Measurements from ENCODE around the gene C6orf120.

The C6orf120 gene

GRCh38 chr6:169710009-169710408 is 8.1 kb downstream of the C6orf120 start:
- no peak for TF ChIP-seq CTCF (IDR thresholded peaks at IDR 0.05; ENCODE audit: insufficient read depth, low read depth, low read length, missing control alignments)
- no peak for DNase-seq (ENCODE audit: low read depth)
- no peak overlapping the region for H3K4me3 ChIP-seq (ENCODE audit: low read length)

DNA sequence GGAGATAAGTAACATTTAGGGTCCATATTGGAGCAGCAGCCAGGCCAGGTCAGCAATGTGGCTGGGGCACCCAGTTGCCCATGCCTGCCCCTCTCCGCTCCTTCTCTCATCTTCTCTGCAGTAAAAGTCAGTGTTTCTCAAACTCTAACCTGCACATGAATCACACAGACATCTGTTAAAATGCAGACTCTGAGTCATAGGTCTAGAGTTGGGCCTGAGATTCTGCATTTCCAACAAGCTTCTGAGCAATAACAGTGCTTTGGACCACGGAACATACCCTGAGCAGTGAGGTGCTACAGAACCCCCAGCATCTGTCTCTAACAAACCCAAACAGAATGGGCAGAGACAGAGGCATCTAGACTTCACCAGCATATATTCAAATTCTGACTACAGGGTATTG is 12.3 kb downstream of the C6orf120 start:
- TF ChIP-seq CTCF (IDR thresholded peaks at IDR 0.05; ENCODE audit: insufficient read depth, low read depth, low read length, missing control alignments), result no peak
- DNase-seq (ENCODE audit: low read depth), result no peak
- no peak overlapping the region for H3K4me3 ChIP-seq (ENCODE audit: low read length)

- TF ChIP-seq CTCF (IDR thresholded peaks at IDR 0.05; ENCODE audit: insufficient read depth, low read depth, low read length, missing control alignments), result no peak
- no peak overlapping the region for H3K4me3 ChIP-seq (ENCODE audit: low read length)
- no peak for DNase-seq (ENCODE audit: low read depth)
These were observed 12.7 kb downstream of the C6orf120 start for GRCh38 chr6:169714595-169714994.

- DNase-seq (ENCODE audit: low read depth), result no peak
- no peak for TF ChIP-seq CTCF (IDR thresholded peaks at IDR 0.05; ENCODE audit: insufficient read depth, low read depth, low read length, missing control alignments)
- no peak overlapping the region for H3K4me3 ChIP-seq (ENCODE audit: low read length)
These were observed 17.2 kb downstream of the C6orf120 start for GRCh38 chr6:169719117-169719516.

- DNase-seq (ENCODE audit: low read depth), result no peak
- H3K4me3 ChIP-seq (ENCODE audit: low read length), result no peak overlapping the region
- peak; percentile 24 for TF ChIP-seq CTCF (IDR thresholded peaks at IDR 0.05; ENCODE audit: insufficient read depth, low read depth, low read length, missing control alignments)
These were observed 18.4 kb downstream of the C6orf120 start for GRCh38 chr6:169720207-169720855.

DNA sequence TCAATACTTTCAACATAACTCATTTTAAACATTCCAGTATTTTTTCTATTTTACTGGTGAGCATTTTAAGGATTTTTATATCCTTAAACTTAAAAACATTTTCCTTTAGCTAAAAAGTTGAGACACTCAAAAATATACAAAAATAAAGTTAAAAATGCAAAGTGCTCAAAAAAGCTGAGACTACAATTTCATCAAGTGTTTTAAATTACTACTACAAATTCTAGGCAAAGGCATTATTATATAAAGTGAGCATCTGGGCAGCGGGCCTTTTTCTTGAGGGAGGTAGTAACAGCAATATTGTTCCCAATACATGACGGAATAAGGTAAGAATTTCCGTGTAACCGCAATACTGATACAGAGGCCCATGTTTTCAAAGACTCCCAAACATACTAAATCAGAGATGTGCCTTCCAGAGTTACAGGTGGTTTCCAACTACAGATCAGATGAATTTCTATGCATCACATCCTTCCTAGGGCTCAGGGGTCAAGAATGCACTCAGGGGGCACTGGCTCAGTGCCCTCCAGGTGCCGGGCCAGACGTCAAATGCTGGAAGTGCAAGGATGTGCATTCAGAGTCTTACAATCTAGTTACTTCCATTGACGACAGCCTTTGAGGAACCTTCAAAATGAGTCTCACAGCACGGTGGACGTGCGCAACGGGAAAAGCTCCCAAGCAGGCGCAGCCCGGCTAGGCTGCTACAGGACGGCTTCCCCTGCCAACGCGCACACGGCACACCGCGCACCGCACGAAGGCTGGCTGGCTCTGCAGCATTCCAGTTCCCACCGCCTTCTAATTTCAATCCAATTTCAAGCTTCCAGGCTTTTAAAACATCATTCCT is 20.7 kb downstream of the C6orf120 start:
- DNase-seq (ENCODE audit: low read depth), result peak; percentile 62
- TF ChIP-seq CTCF (IDR thresholded peaks at IDR 0.05; ENCODE audit: insufficient read depth, low read depth, low read length, missing control alignments), result no peak
- H3K4me3 ChIP-seq (ENCODE audit: low read length), result peak overlapping the region; percentile 59

All from epithelial cell of esophagus (primary cell).